CD4-positive, alpha-beta T cell (primary cell): ENCODE results near the gene ZNF319. TPM values are rescaled to one million over a fixed set of nuclear protein-coding genes. Genes with fewer than 3 reads are reported as not detected.

ENCODE experiments used
- ATAC-seq: fragments of 200-7000 bp; cut with Tn5 transposase; one replicate; pipeline ENCODE4 v1.10.0; 2022; ENCODE audit warnings: mild to moderate bottlenecking; ENCODE audit not compliant: poor library complexity
- CTCF ChIA-PET: fragments of 350-600 bp; sonication (Branson Sonifier 250); formaldehyde crosslinking; loops from one replicate; lab custom pipeline; 2021; ENCODE audit warnings: antibody characterized with exemption, inconsistent platforms; lab: Charles Lee
- POLR2A ChIA-PET: fragments of 350-600 bp; sonication (Branson Sonifier 250); formaldehyde crosslinking; loops from one replicate; lab custom pipeline; 2021; ENCODE audit warnings: antibody characterized with exemption, inconsistent platforms; lab: Charles Lee
- DNase-seq, 14 experiments: peaks; one replicate each; pipeline ENCODE4 v3.0.0-alpha.2; 2013 to 2020; ENCODE audit warnings: mixed read lengths in 2 of 14
- H3K27ac ChIP-seq, 2 donors: one replicate each; pipeline versions ENCODE4 v1.5.1 to v1.7.0; 2013; ENCODE audit warnings: low read length in 2 of 2, low read depth in 1 of 2, mild to moderate bottlenecking in 1 of 2
- H3K27me3 ChIP-seq, 2 experiments: 1 replicate in 1 of 2; 2 replicates in 1 of 2; pipeline versions ENCODE4 v1.6.1 to v1.7.0; 2013; ENCODE audit warnings: low read length in 2 of 2, control low read depth in 1 of 2, mild to moderate bottlenecking in 1 of 2, moderate library complexity in 1 of 2; ENCODE audit not compliant: insufficient read depth in 2 of 2, control insufficient read depth in 1 of 2
- H3K36me3 ChIP-seq: one replicate; pipeline ENCODE4 v1.6.1; 2013; ENCODE audit warnings: low read length, control low read depth; ENCODE audit not compliant: insufficient read depth
- H3K4me1 ChIP-seq: one replicate; pipeline ENCODE4 v1.6.1; 2013; ENCODE audit warnings: low read length, control low read depth; ENCODE audit not compliant: insufficient read depth
- H3K4me3 ChIP-seq: one replicate; pipeline ENCODE4 v1.5.1; 2013; ENCODE audit warnings: mild to moderate bottlenecking, low read length, moderate library complexity
- H3K9me3 ChIP-seq, 2 experiments: 1 replicate in 1 of 2; 2 replicates in 1 of 2; pipeline versions ENCODE4 v1.6.1 to v1.7.0; 2013; ENCODE audit warnings: low read length in 2 of 2, mild to moderate bottlenecking in 2 of 2, control low read depth in 1 of 2, moderate library complexity in 1 of 2; ENCODE audit not compliant: control insufficient read depth in 1 of 2, insufficient read depth in 1 of 2
- H3K27ac Mint-ChIP-seq: one replicate; pipeline ENCODE4 v1.8.0; 2020; ENCODE audit warnings: mixed read lengths
- H3K27me3 Mint-ChIP-seq: one replicate; pipeline ENCODE4 v1.8.0; 2021; ENCODE audit warnings: mixed read lengths
- H3K36me3 Mint-ChIP-seq: one replicate; pipeline ENCODE4 v1.8.0; 2021; ENCODE audit warnings: low read depth, mixed read lengths
- H3K4me1 Mint-ChIP-seq: one replicate; pipeline ENCODE4 v1.8.0; 2021; ENCODE audit warnings: low read depth, mixed read lengths
- H3K4me3 Mint-ChIP-seq: one replicate; pipeline ENCODE4 v1.8.0; 2020; ENCODE audit warnings: mild to moderate bottlenecking, mixed read lengths
- H3K9me3 Mint-ChIP-seq: one replicate; pipeline ENCODE4 v1.8.0; 2020; ENCODE audit warnings: mixed read lengths
- CTCF ChIP-seq: fragments of 200-600 bp; IDR thresholded peaks from one replicate; pipeline ENCODE4 v1.8.0; 2022; ENCODE audit warnings: antibody characterized with exemption, mild to moderate bottlenecking
- intact Hi-C, 2 experiments: fragments of 100-400 bp; cut with DNase I in 1 of 2; cut with micrococcal nuclease in 1 of 2; formaldehyde crosslinking; loops; one replicate each; pipeline versions ENCODE4 v1.15.1 to v1.9.0; 2023 to 2025; cut with DNase I, micrococcal nuclease
- total RNA-seq, 174 experiments: library from RNA in 2 of 174; stranded (reverse) in 2 of 174; gene quantifications; one replicate each; pipeline ENCODE4 v1.2.3 and lab custom pipeline; 2021 to 2026

ZNF319 gene
- total RNA-seq, 2 experiments from 2014 or later, result 11.4 to 12.9 TPM

- peaks cover 3% of the 10 kb centered on the region for H3K36me3 ChIP-seq
- peaks cover 42% of the 10 kb centered on the region for H3K4me1 ChIP-seq
- Mint-ChIP-seq H3K27me3 (peaks cover 9% of the 10 kb centered on the region), H3K9me3 (no peaks in the 10 kb centered on the region), H3K4me1 (peaks cover 20% of the 10 kb centered on the region), H3K36me3 (peaks cover 7% of the 10 kb centered on the region), H3K27ac (peak overlapping the region; percentile 81), H3K4me3 (peak overlapping the region; percentile 96)
- ATAC-seq (peak; percentile 31), DNase-seq (peak in 5 of 14 experiments; percentile 5 to 56 (median 32))
- H3K9me3 ChIP-seq, result no peaks in the 10 kb centered on the region
- CTCF ChIA-PET, result no interaction called here
- POLR2A ChIA-PET, result interaction anchor here (0.7 to 4.7 kb wide), 5 partner anchors 25 to 578 kb away, joined by 3 to 28 read pairs (median 8); partner anchors contain the start of genes CFAP20, CIAPIN1, COQ9 and KATNB1
- H3K27me3 ChIP-seq, result peaks cover 7 to 13% of the 10 kb centered on the region in 2 experiments
- peak overlapping the region; percentile 61 for H3K4me3 ChIP-seq
- no peak overlapping the region for H3K27ac ChIP-seq
- intact Hi-C loops, result loop anchor here (2.0 to 5.0 kb wide), 3 partner anchors 98 to 463 kb away; no protein-coding TSS in a partner anchor
- TF ChIP-seq CTCF, result no peak
These were observed 24.2 kb upstream of the ZNF319 start for GRCh38 chr16:58024486-58025350.

GRCh38 chr16:58022601-58023371 lies 22.3 kb upstream of the ZNF319 start:
- TF ChIP-seq CTCF, result no peak
- Histone ChIP-seq H3K4me3 (no peak overlapping the region), H3K9me3 (no peaks in the 10 kb centered on the region), H3K36me3 (peaks cover 15% of the 10 kb centered on the region), H3K27ac (no peak overlapping the region), H3K27me3 (peaks cover 3 to 10% of the 10 kb centered on the region in 2 experiments), H3K4me1 (peaks cover 42% of the 10 kb centered on the region)
- Mint-ChIP-seq H3K4me3 (peak overlapping the region; percentile 72), H3K9me3 (no peaks in the 10 kb centered on the region), H3K27ac (no peak overlapping the region), H3K4me1 (peaks cover 20% of the 10 kb centered on the region), H3K36me3 (peaks cover 7% of the 10 kb centered on the region), H3K27me3 (peaks cover 4% of the 10 kb centered on the region)
- POLR2A ChIA-PET, result interaction anchor here (2.3 to 4.7 kb wide), 2 partner anchors 23 to 107 kb away, joined by 13 to 28 read pairs; partner anchors contain the start of genes CFAP20, USB1 and ZNF319
- ATAC-seq (no peak), DNase-seq (no peak)
- CTCF ChIA-PET, result no interaction called here
- intact Hi-C loops, result loop anchor here in 1 of 2 experiments (5.0 kb wide), 1 partner anchor 465 kb away; no protein-coding TSS in a partner anchor
